Caco-2 (cell line): ENCODE data around the gene ICAM1. TPM values are rescaled to one million over a fixed set of nuclear protein-coding genes. Genes with fewer than 3 reads are reported as not detected.

Experiments
- BruUV-seq: library from RNA; stranded (reverse); fragments of 400-500 nt; replicated peaks from 2 replicates; lab custom pipeline; 2021; lab: Mats Ljungman, UMichigan
- CTCF ChIA-PET: fragments of 300-600 bp; sonication (Branson Sonifier 250); formaldehyde crosslinking; loops from one replicate; lab custom pipeline; 2022; ENCODE audit warnings: antibody characterized with exemption; lab: Charles Lee
- POLR2A ChIA-PET: fragments of 300-600 bp; sonication (Branson Sonifier 250); formaldehyde crosslinking; loops from one replicate; lab custom pipeline; 2022; ENCODE audit warnings: antibody characterized with exemption; lab: Charles Lee
- DNase-seq, 2 experiments: peaks; one replicate each; pipeline versions ENCODE4 v3.0.0 to v3.0.0-alpha.2; 2020 to 2022
- H3K27me3 ChIP-seq: replicated peaks from 2 replicates; pipeline ENCODE4 v1.6.0; 2011; ENCODE audit warnings: low read length; ENCODE audit not compliant: control insufficient read depth, insufficient read depth
- H3K36me3 ChIP-seq: 2 replicates; pipeline ENCODE4 v1.5.1; 2011; ENCODE audit warnings: low read length; ENCODE audit not compliant: control insufficient read depth, insufficient read depth
- H3K4me1 ChIP-seq: fragments of 250-450 bp; sonication (Bioruptor Pico); 2 replicates; pipeline ENCODE4 v1.5.1; 2020; ENCODE audit warnings: mild to moderate bottlenecking
- H3K4me3 ChIP-seq: 2 replicates; pipeline ENCODE4 v1.5.1; 2011; ENCODE audit warnings: low read depth, mild to moderate bottlenecking, control low read depth, low read length
- H3K9me3 ChIP-seq: fragments of 250-450 bp; sonication (Bioruptor Pico); 2 replicates; pipeline ENCODE4 v1.5.1; 2020; ENCODE audit warnings: mild to moderate bottlenecking, moderate library complexity
- H3K27ac Mint-ChIP-seq: one replicate; pipeline ENCODE4 v1.8.0; 2022; ENCODE audit warnings: mixed read lengths; ENCODE audit not compliant: unreplicated experiment
- H3K27me3 Mint-ChIP-seq: one replicate; pipeline ENCODE4 v1.8.0; 2022; ENCODE audit warnings: mixed read lengths; ENCODE audit not compliant: insufficient read depth, unreplicated experiment
- H3K36me3 Mint-ChIP-seq: one replicate; pipeline ENCODE4 v1.8.0; 2022; ENCODE audit warnings: mild to moderate bottlenecking, mixed read lengths; ENCODE audit not compliant: insufficient read depth, unreplicated experiment
- H3K4me1 Mint-ChIP-seq: one replicate; pipeline ENCODE4 v1.8.0; 2022; ENCODE audit warnings: low read depth, mixed read lengths; ENCODE audit not compliant: unreplicated experiment
- H3K4me3 Mint-ChIP-seq: one replicate; pipeline ENCODE4 v1.8.0; 2022; ENCODE audit warnings: mild to moderate bottlenecking, moderate library complexity, mixed read lengths; ENCODE audit not compliant: unreplicated experiment
- H3K9me3 Mint-ChIP-seq: one replicate; pipeline ENCODE4 v1.8.0; 2022; ENCODE audit warnings: mixed read lengths; ENCODE audit not compliant: unreplicated experiment
- CTCF ChIP-seq, 2 experiments: fragments of 200-600 bp in 1 of 2; IDR thresholded peaks; 1 replicate in 1 of 2; 2 replicates in 1 of 2; pipeline versions ENCODE4 v1.5.1 to v1.8.0; 2011 to 2022; ENCODE audit warnings: antibody characterized with exemption in 1 of 2, control low read depth in 1 of 2, inconsistent platforms in 1 of 2, low read depth in 1 of 2, low read length in 1 of 2, mild to moderate bottlenecking in 1 of 2, moderate library complexity in 1 of 2; ENCODE audit not compliant: insufficient read depth in 1 of 2, severe bottlenecking in 1 of 2, unreplicated experiment in 1 of 2
- intact Hi-C: fragments of 100-400 bp; cut with micrococcal nuclease; formaldehyde crosslinking; loops from one replicate; pipeline ENCODE4 v1.10.0; 2022; ENCODE audit not compliant: unreplicated experiment
- total RNA-seq: library from RNA; stranded (reverse); gene quantifications from 2 replicates; pipeline ENCODE4 v1.2.3, GENCODE V29; 2022

Gene ICAM1
- total RNA-seq, 1 experiment from 2014 or later, result 15.7 TPM

- DNase-seq, result no peak
- peaks cover 49% of the 10 kb centered on the region for H3K4me1 ChIP-seq
- intact Hi-C loops, result loop anchor here (5.0 kb wide), 1 partner anchor 47 kb away; the partner anchor contains the start of gene RAVER1
- peaks cover 3% of the 10 kb centered on the region; the same call in 1 of the 2 replicates for H3K36me3 ChIP-seq
- Mint-ChIP-seq H3K27ac (peak overlapping the region; percentile 33), H3K36me3 (peaks cover 14% of the 10 kb centered on the region), H3K9me3 (no peaks in the 10 kb centered on the region), H3K4me3 (no peak overlapping the region), H3K4me1 (peaks cover 20% of the 10 kb centered on the region), H3K27me3 (peaks cover 3% of the 10 kb centered on the region)
- ChIA-PET CTCF (interaction anchor here (0.6 kb wide), 1 partner anchor 12 kb away, joined by 4 read pairs; no protein-coding TSS in a partner anchor), POLR2A (no interaction called here)
- TF ChIP-seq CTCF (IDR thresholded peaks at IDR 0.05; ENCODE audit: insufficient read depth in 1 of 2, low read depth in 1 of 2, low read length in 1 of 2, severe bottlenecking in 1 of 2, unreplicated experiment in 1 of 2), result no peak
- H3K9me3 ChIP-seq, result no peaks in the 10 kb centered on the region
- H3K27me3 ChIP-seq, result no peaks in the 10 kb centered on the region
- no peak overlapping the region for H3K4me3 ChIP-seq
- BruUV-seq, result TSS peak; percentile 6
Observed at GRCh38 chr19:10285393-10285792, 14.5 kb downstream of the ICAM1 start.

- BruUV-seq, result TSS peak; percentile 22
- TF ChIP-seq CTCF (IDR thresholded peaks at IDR 0.05; ENCODE audit: insufficient read depth in 1 of 2, low read depth in 1 of 2, low read length in 1 of 2, severe bottlenecking in 1 of 2, unreplicated experiment in 1 of 2), result no peak
- intact Hi-C loops, result loop anchor here (2.0 to 5.0 kb wide), 2 partner anchors 16 to 45 kb away; partner anchors contain the start of genes ICAM1 and RAVER1
- H3K9me3 ChIP-seq, result no peaks in the 10 kb centered on the region
- H3K4me1 ChIP-seq, result peaks cover 53% of the 10 kb centered on the region
- H3K27ac Mint-ChIP-seq, result peak within 1 kb of the TSS; percentile 33
- H3K4me1 Mint-ChIP-seq, result peaks cover 24% of the 10 kb centered on the region
- no peaks in the 10 kb centered on the region for H3K9me3 Mint-ChIP-seq
- peaks cover 7% of the 10 kb centered on the region for H3K27me3 Mint-ChIP-seq
- H3K36me3 ChIP-seq, result peaks cover 3% of the 10 kb centered on the region; the same call in 1 of the 2 replicates
- H3K27me3 ChIP-seq, result no peaks in the 10 kb centered on the region
- peaks cover 17% of the 10 kb centered on the region for H3K36me3 Mint-ChIP-seq
- DNase-seq, result peak; percentile 74 to 75
- ChIA-PET POLR2A (interaction anchor here (0.6 to 1.1 kb wide), 3 partner anchors 16 to 47 kb away, joined by 3 to 5 read pairs (median 4); partner anchors contain the start of gene ICAM1), CTCF (interaction anchor here (0.9 to 2.8 kb wide), 3 partner anchors 17 to 102 kb away, joined by 4 to 34 read pairs (median 6); partner anchors contain the start of gene ICAM1)
- H3K4me3 ChIP-seq, result peak within 1 kb of the TSS; percentile 51
- peak within 1 kb of the TSS; percentile 87 for H3K4me3 Mint-ChIP-seq
Observed at GRCh38 chr19:10286803-10287737, 16.1 kb downstream of the ICAM1 start, which contains the start of gene ICAM4. ICAM4 (plus strand) TSS chr19:10286955; CDS start chr19:10287013, 58 bp downstream.

- peaks cover 21% of the 10 kb centered on the region for H3K36me3 Mint-ChIP-seq
- peak overlapping the region; percentile 48 for H3K4me3 ChIP-seq
- no TSS peak for BruUV-seq
- H3K27me3 Mint-ChIP-seq, result peaks cover 7% of the 10 kb centered on the region
- POLR2A ChIA-PET, result interaction anchor here (0.7 to 1.8 kb wide), 6 partner anchors 12 to 174 kb away, joined by 3 to 22 read pairs (median 5); partner anchors contain the start of genes ICAM1, RAVER1 and TYK2
- intact Hi-C loops, result loop anchor here (5.0 kb wide), 1 partner anchor 44 kb away; the partner anchor contains the start of gene RAVER1
- H3K27me3 ChIP-seq, result no peaks in the 10 kb centered on the region
- H3K4me1 Mint-ChIP-seq, result peaks cover 24% of the 10 kb centered on the region
- H3K4me1 ChIP-seq, result peaks cover 37% of the 10 kb centered on the region
- H3K27ac Mint-ChIP-seq, result peak overlapping the region; percentile 77
- peak overlapping the region; percentile 87 for H3K4me3 Mint-ChIP-seq
- TF ChIP-seq CTCF (IDR thresholded peaks at IDR 0.05; ENCODE audit: insufficient read depth in 1 of 2, low read depth in 1 of 2, low read length in 1 of 2, severe bottlenecking in 1 of 2, unreplicated experiment in 1 of 2), result no peak
- peak; percentile 82 to 85 for DNase-seq
- CTCF ChIA-PET, result interaction anchor here (1.2 to 2.8 kb wide), 6 partner anchors 18 to 102 kb away, joined by 4 to 34 read pairs (median 9); partner anchors contain the start of genes ICAM1 and TYK2
- H3K36me3 ChIP-seq, result peaks cover 2% of the 10 kb centered on the region
- H3K9me3 Mint-ChIP-seq, result no peaks in the 10 kb centered on the region
- no peaks in the 10 kb centered on the region for H3K9me3 ChIP-seq
Observed at GRCh38 chr19:10288662-10289166, 17.8 kb downstream of the ICAM1 start.
